ENCODE results near the gene TIAM1. TPM values are rescaled to one million over a fixed set of nuclear protein-coding genes. Genes with fewer than 3 reads are reported as not detected.

Gene TIAM1
- total RNA-seq, 4 donors from 2014 or later = 0.66 to 3.5 (median 1.0) TPM

- no peak overlapping the region for H3K27ac ChIP-seq
- no peaks in the 10 kb centered on the region for H3K36me3 ChIP-seq
- no peaks in the 10 kb centered on the region for H3K9me3 ChIP-seq
- no peaks in the 10 kb centered on the region for H3K4me1 ChIP-seq
- no peaks in the 10 kb centered on the region for H3K27me3 ChIP-seq
- H3K4me3 ChIP-seq = no peak overlapping the region
- ATAC-seq (no peak), DNase-seq (no peak)
- intact Hi-C loops (cut with DNase I; ENCODE audit: low total_unique reads) = no loop called here
- TF ChIP-seq CTCF (IDR thresholded peaks at IDR 0.05 in 4 of 5, conservative IDR thresholded peaks at IDR 0.05 in 1 of 5) = no peak
- TF ChIP-seq POLR2A (IDR thresholded peaks at IDR 0.05) = no peak
- in situ Hi-C loops (cut with MboI; ENCODE audit: low sequenced_read_pairs in 4 of 4) = loop anchor here in 1 of 4 donors (25.0 kb wide), 1 partner anchor 403 kb away; no protein-coding TSS in a partner anchor
These were observed 159.6 kb downstream of the TIAM1 start for GRCh38 chr21:31184459-31184858.

GRCh38 chr21:31182231-31183140 is 161.6 kb downstream of the TIAM1 start:
- Histone ChIP-seq H3K4me3 (no peak overlapping the region), H3K27ac (no peak overlapping the region), H3K4me1 (no peaks in the 10 kb centered on the region), H3K9me3 (no peaks in the 10 kb centered on the region), H3K36me3 (no peaks in the 10 kb centered on the region), H3K27me3 (no peaks in the 10 kb centered on the region)
- TF ChIP-seq CTCF (IDR thresholded peaks at IDR 0.05 in 4 of 5, conservative IDR thresholded peaks at IDR 0.05 in 1 of 5) = no peak
- no peak for TF ChIP-seq POLR2A (IDR thresholded peaks at IDR 0.05)
- ATAC-seq = no peak
- in situ Hi-C loops (cut with MboI; ENCODE audit: low sequenced_read_pairs in 4 of 4) (loop anchor here in 1 of 4 donors (25.0 kb wide), 1 partner anchor 405 kb away; no protein-coding TSS in a partner anchor), intact Hi-C loops (cut with DNase I; ENCODE audit: low total_unique reads) (no loop called here)
- no peak for DNase-seq

- Histone ChIP-seq H3K27me3 (no peaks in the 10 kb centered on the region), H3K4me3 (no peak overlapping the region), H3K9me3 (no peaks in the 10 kb centered on the region), H3K36me3 (no peaks in the 10 kb centered on the region), H3K27ac (no peak overlapping the region), H3K4me1 (no peaks in the 10 kb centered on the region)
- in situ Hi-C loops (cut with MboI; ENCODE audit: low sequenced_read_pairs in 4 of 4) (loop anchor here in 1 of 4 donors (25.0 kb wide), 1 partner anchor 406 kb away; no protein-coding TSS in a partner anchor), intact Hi-C loops (cut with DNase I; ENCODE audit: low total_unique reads) (no loop called here)
- TF ChIP-seq POLR2A (IDR thresholded peaks at IDR 0.05) = no peak
- TF ChIP-seq CTCF (IDR thresholded peaks at IDR 0.05 in 4 of 5, conservative IDR thresholded peaks at IDR 0.05 in 1 of 5) = no peak
- DNase-seq (no peak), ATAC-seq (no peak)
These were observed 162.8 kb downstream of the TIAM1 start for GRCh38 chr21:31181082-31181750.

GRCh38 chr21:31180256-31181081 is 163.6 kb downstream of the TIAM1 start:
- Histone ChIP-seq H3K36me3 (no peaks in the 10 kb centered on the region), H3K27ac (no peak overlapping the region), H3K27me3 (no peaks in the 10 kb centered on the region), H3K9me3 (no peaks in the 10 kb centered on the region), H3K4me3 (no peak overlapping the region), H3K4me1 (peaks cover 0 to under 1% of the 10 kb centered on the region in 2 donors)
- TF ChIP-seq CTCF (IDR thresholded peaks at IDR 0.05 in 4 of 5, conservative IDR thresholded peaks at IDR 0.05 in 1 of 5) (peak in 1 of 5 experiments; percentile 12), POLR2A (IDR thresholded peaks at IDR 0.05) (no peak)
- ATAC-seq = no peak
- DNase-seq = no peak
- in situ Hi-C loops (cut with MboI; ENCODE audit: low sequenced_read_pairs in 4 of 4) (loop anchor here in 1 of 4 donors (25.0 kb wide), 1 partner anchor 407 kb away; no protein-coding TSS in a partner anchor), intact Hi-C loops (cut with DNase I; ENCODE audit: low total_unique reads) (no loop called here)

All from gastrocnemius medialis (tissue), 4 donors.